Endometrial microvascular endothelial cells (primary cell): ENCODE results near the gene CREBL2. TPM values are rescaled to one million over a fixed set of nuclear protein-coding genes. Genes with fewer than 3 reads are reported as not detected.

Experiments
- in situ Hi-C: cut with HindIII; loops from 2 replicates; pipeline ENCODE4 v1.10.0; 2017; ENCODE audit warnings: low sequenced_read_pairs, low pct_unique_long_range_greater_than_20kb; ENCODE audit errors: inconsistent ontology term
- total RNA-seq: library from RNA; depleted of rRNA; stranded (reverse); fragments of >200 nt; gene quantifications from one replicate; pipeline ENCODE4 v1.2.3, GENCODE V29; 2015; ENCODE audit errors: inconsistent ontology term

CREBL2 gene
- total RNA-seq, 1 donor from 2014 or later = 20.9 TPM

GRCh38 chr12:12691549-12691948 is 79.9 kb downstream of the CREBL2 start:
- in situ Hi-C loops = no loop called here

- in situ Hi-C loops = no loop called here
These were observed 81.5 kb downstream of the CREBL2 start for GRCh38 chr12:12693111-12693671.

Other genes with a start within 250 kb of the CREBL2 start
- gene DUSP16, start 49.0 kb upstream of the CREBL2 start, total RNA-seq = 11.2 TPM
- gene GPR19, start 84.3 kb downstream of the CREBL2 start, total RNA-seq = not detected
- gene CDKN1B, start 105.5 kb downstream of the CREBL2 start, total RNA-seq = 26.1 TPM
- gene APOLD1, start 173.8 kb downstream of the CREBL2 start, total RNA-seq = 17.6 TPM
- 112 TPM for gene DDX47, start 201.5 kb downstream of the CREBL2 start, total RNA-seq